GM10266 (cell line): Measurements from ENCODE around the gene MED10.

Experiments
- DNase-seq: peaks from one replicate; pipeline ENCODE4 v3.0.0; 2012; ENCODE audit errors: extremely low spot score
- CTCF ChIP-seq: IDR thresholded peaks from 2 replicates; pipeline ENCODE4 v1.5.1; 2012; ENCODE audit warnings: mild to moderate bottlenecking, low read depth; ENCODE audit not compliant: control insufficient read depth, insufficient read depth; ENCODE audit errors: missing control alignments

MED10 gene

GRCh38 chr5:6348476-6349000, 29.8 kb downstream of the MED10 start:
- TF ChIP-seq CTCF, result no peak
- no peak for DNase-seq

- no peak for DNase-seq
- TF ChIP-seq CTCF, result no peak
Measured at GRCh38 chr5:6347673-6348072, 30.7 kb downstream of the MED10 start.

- DNase-seq, result no peak
- no peak for TF ChIP-seq CTCF
Measured at GRCh38 chr5:6347165-6347564, 31.2 kb downstream of the MED10 start.

- DNase-seq, result no peak
- TF ChIP-seq CTCF, result no peak
Measured at GRCh38 chr5:6344593-6344989, 33.8 kb downstream of the MED10 start.

GRCh38 chr5:6343951-6344592, 34.3 kb downstream of the MED10 start:
- DNase-seq, result no peak
- no peak for TF ChIP-seq CTCF

GRCh38 chr5:6342689-6343315, 35.5 kb downstream of the MED10 start:
- no peak for DNase-seq
- TF ChIP-seq CTCF, result no peak

- no peak for TF ChIP-seq CTCF
- no peak for DNase-seq
Measured at GRCh38 chr5:6340100-6340499, 38.2 kb downstream of the MED10 start.
